Measurements from ENCODE around the gene PC.
"Not testable (repeated sequence)": the region's sequence is repeated elsewhere in the genome, so short reads cannot be mapped to it uniquely, and the experiment has no call there.

PC gene

DNA sequence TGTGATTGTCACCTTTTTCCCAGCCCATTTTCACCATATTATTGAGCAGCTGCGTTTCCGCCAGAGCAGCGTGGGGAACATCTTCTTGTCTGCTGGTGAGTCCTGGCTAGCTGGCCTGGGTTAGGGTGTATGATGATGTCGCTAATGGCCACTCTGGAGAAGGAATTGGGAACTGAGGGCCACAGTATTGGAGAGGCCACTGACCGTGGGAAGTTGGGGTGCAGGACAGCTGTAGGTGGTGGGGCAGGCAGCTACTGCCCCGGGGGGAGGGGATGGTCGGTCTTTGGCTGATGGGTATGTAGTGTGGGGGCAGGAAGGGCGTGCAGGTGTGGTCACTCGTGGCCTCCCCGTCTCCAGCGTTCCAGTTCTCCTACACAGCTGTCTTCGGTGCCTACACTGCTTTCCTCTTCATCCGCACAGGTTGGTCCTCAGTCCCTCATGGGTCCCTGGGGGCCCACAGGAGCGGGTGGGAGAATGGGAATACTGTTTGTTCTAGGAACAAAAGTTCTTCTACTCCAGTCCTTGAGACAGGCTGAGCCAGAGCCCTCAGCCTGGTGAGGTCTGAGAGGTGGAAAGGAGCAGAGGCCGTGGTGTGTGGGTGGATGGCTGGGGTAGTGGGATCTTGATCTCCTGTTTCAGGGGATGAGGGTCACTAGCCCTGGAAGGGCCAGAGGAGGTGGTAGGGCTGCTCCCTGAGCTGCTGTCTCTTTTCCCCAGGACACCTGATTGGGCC is 112.9 kb downstream of the PC start:
- DNase-seq (ENCODE audit: low read depth in 2 of 3, low spot score in 1 of 3): no peak

DNA sequence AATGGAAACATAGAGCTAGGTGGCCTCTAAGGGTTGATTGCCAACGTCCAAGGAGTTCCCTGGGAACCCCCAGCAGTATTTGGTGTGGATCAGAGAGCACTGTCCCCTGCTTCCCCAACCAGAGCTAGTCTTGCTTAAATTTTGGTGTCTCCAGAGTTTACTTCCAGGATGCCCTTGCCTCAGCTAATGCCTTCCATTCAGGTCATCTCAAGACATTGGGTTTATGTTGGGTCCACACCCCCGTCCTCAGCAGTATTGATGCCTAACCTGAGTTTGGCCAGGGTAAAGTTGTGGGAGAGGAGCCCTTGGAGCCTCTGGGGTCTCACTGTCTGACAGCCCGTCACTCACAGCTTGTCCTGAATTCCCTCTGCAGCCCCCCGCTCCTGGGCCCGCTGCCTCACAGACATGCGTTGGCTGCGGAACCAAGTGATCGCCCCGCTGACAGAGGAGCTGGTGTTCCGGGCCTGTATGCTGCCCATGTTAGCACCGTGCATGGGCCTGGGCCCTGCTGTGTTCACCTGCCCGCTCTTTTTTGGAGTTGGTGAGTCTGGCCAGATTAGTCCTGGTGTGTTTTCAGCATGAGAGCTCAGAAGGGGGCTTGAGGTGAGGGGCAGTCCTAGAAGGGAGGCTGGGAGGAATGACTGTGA is 113.6 kb downstream of the PC start:
- DNase-seq (ENCODE audit: low read depth in 2 of 3, low spot score in 1 of 3): no peak

DNA sequence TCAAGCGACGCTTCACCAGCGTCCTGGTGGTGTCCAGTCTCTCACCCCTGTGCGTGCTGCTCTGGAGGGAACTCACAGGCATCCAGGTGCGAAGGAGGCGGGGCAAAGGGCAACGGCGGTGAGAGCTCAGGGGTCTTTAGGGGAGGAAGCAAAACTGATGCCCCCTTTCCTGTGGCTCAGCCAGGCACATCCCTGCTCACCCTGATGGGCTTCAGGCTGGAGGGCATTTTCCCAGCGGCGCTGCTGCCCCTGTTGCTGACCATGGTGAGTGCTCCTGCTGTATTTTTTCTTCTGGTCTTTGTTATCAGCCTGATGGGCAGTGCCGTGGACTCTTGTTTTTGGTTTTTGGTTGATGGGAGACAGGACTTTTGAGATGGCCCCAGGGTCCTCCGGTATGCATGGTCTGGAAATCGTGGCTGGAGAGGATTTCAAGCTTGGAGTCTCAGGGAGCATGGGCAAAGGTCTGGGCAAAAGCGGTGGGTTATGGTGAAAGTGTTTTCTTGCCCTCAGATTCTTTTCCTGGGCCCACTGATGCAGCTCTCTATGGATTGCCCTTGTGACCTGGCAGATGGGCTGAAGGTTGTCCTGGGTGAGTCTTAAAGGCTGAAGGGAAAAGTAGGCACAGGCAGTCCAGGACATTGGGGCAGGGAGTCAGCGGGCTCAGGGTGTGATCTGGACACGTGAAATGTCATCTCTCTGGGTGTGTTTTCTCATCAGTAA is 114.2 kb downstream of the PC start:
- no peak for DNase-seq (ENCODE audit: low read depth in 2 of 3, low spot score in 1 of 3)

DNA sequence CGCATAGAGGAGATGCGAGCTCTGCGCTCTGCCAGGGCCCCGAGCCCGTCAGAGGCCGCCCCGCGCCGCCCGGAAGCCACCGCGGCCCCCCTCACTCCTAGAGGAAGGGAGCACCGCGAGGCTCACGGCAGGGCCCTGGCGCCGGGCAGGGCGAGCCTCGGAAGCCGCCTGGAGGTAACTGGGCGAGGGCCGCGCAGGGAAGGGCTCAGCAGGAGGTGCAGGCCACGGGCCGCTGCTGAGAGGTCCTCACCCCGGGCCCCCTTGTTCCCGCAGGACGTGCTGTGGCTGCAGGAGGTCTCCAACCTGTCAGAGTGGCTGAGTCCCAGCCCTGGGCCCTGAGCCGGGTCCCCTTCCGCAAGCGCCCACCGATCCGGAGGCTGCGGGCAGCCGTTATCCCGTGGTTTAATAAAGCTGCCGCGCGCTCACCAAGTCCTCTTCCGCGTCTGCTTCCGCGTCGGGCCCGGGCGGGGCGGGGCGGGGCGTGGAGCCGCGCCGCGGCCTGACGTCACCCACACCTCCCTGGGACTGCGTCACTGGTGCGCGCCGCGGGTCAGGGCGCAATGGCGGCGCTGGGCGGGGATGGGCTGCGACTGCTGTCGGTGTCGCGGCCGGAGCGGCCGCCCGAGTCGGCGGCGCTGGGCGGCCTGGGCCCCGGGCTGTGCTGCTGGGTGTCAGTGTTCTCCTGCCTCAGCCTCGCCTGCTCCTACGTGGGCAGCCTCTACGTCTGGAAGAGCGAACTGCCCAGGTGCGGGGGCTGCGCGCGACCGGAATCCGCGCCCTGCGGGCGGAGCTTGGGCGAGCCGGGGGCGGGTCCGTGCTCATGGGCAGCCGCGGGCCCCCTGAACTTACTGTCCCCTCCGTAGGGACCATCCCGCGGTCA is 115.0 kb downstream of the PC start, which contains the start of gene RCE1:
Gene RCE1 (plus strand): TSS at position 546 of the 880 bp plus-strand sequence. CDS start 15 bp downstream, at position 561.
- DNase-seq (ENCODE audit: low read depth in 2 of 3, low spot score in 1 of 3): peak; percentile 77 to 88 (median 79)

DNA sequence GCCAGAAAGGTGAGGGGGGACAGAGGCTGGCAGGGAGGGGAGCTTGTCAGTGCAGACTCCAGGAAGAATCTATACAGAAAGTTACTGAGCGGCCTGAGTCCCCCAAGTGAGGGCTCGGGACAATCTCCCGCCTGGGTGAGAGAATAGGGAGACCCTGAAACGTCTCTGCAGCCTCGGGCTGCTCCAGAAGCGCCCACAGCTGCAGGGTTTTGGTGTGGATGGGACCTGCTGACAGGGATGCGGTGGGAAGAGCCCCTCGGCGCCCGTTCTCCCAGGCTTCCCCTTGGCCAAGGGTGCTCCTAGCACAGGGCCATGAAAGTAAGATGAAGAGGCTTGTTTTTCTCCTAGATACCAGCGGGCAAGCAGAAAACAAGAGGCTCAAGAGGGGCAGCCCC is 115.7 kb downstream of the PC start:
- DNase-seq (ENCODE audit: low read depth in 2 of 3, low spot score in 1 of 3): no peak

DNA sequence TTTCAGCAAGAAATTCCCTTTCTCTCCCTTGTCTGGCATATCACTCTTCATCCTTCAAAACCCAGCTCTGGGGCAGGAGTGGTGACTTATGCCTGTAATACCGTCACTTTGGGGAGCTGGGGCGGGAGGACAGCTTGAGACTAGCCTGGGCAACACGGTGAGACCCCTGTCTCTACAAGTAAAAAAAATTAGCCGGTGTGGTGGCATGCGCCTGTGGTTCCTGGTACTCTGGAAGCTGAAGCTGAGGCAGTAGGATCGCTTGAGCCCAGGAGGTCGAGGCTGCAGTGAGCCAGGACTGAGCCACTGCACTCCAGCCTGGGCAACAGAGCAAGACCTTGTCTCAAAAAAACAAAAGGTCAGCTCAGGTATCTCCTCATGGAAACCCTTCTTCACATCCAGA is 116.3 kb downstream of the PC start:
- DNase-seq (ENCODE audit: low read depth in 2 of 3, low spot score in 1 of 3): no peak

DNA sequence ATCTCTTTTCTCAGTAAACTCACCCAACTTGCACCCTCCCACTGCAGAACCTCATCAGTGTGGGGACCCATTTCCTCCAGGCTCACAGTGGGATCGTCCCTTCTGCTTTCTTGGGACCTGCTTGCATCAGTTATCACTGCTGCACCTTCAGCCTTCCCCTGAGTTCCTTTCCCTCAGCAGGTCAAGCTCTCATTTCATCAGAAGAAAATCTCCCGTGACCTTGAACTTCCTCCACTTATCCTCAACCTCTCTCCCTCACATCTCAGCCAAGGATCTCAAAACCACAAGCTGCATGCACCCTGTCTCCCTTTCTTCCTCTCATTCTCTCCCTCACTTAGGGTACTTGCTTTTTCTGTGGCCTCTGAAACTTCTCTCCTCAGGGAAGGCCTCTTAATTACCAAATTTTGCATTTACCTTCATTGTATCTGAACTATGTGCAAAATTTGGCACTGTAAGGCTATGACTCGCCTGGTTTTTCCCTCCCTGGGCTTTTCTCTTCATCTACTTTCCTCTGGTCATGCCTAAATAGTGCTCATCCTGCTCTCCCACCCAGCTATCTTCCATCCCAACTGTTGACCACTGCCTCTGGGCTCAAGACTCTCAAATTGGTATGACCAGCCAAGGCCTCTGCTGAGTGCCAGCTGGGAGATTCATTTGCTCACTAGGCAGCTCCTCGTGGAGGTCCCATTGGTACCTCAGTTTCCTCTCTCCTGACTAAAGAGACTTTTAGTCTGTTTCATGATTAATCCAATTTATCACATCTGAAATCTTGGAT is 117.7 kb downstream of the PC start:
- DNase-seq (ENCODE audit: low read depth in 2 of 3, low spot score in 1 of 3): no peak

DNA sequence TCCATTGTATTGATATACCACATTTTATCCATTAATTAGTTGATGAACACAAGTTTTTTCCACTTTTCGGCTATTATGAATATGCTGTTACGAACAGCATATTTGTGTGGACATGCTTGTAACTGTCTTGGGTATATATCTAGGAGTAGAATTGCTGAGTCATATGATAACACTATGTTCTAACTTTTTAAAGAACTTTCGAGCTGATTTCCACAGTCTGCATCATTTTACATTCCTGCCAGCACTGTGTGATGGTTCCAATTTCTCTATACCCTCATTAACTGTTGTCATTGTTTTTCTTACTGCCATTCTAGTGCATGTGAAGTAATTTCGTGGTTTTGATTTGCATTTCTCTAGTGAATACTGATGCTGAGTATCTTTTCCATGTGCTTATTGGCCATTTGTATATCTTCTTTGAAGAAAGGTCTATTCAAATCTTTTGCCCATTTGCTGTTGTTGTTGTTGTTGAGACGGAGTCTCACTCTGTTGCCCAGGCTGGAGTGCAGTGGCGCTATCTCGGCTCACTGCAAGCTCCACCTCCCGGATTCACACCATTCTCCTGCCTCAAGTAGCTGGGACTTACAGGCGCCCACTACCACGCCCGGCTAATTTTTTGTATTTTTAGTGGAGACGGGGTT is 122.3 kb downstream of the PC start:
- DNase-seq (ENCODE audit: low read depth in 2 of 3, low spot score in 1 of 3): no peak

DNA sequence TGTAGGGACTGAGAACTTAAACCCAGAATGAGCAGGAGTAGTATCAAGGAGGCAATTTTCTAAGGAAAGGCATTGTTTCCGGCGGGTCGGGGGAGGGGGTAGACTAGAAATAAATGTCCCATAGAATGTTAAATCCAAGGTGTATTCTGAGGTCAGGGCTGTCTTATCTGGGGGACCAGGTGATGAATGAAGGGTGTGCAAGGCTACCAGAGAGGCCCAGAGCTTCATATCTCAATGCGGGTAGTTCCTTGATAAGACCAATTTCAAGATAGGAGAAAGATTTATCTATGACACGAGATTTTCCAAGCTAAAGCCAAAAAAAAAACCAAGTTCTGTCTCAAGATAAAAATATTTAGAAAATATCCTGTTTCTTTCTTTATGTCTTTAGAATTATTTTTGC is 123.2 kb downstream of the PC start:
- DNase-seq (ENCODE audit: low read depth in 2 of 3, low spot score in 1 of 3): no peak

DNA sequence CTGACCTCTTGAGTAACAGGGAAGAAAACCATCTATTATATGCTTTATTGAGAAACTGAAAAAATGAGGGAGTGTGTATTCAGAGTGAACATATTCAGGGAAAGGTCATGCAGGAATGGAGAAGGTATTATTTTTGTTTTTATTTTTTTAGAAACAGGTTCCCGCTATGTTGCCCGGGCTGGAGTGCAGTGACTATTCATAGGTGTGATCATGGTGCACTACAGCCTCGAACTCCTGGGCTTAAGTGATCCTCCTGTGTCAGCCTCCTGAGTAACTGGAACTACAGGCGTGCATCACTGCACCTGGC is 123.7 kb downstream of the PC start:
- DNase-seq (ENCODE audit: low read depth in 2 of 3, low spot score in 1 of 3): no peak

DNA sequence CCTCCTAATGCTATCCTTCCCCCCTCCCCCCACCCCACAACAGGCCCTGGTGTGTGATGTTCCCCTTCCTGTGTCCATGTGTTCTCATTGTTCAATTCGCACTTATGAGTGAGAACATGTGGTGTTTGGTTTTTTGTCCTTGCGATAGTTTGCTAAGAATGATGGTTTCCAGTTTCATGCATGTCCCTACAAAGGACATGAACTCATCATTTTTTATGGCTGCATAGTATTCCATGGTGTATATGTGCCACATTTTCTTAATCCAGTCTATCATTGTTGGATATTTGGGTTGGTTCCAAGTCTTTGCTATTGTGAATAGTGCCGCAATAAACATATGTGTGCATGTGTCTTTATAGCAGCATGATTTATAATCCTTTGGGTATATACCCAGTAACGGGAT is 133.6 kb downstream of the PC start:
- not testable (repeated sequence) for DNase-seq (ENCODE audit: low read depth in 2 of 3, low spot score in 1 of 3)

DNA sequence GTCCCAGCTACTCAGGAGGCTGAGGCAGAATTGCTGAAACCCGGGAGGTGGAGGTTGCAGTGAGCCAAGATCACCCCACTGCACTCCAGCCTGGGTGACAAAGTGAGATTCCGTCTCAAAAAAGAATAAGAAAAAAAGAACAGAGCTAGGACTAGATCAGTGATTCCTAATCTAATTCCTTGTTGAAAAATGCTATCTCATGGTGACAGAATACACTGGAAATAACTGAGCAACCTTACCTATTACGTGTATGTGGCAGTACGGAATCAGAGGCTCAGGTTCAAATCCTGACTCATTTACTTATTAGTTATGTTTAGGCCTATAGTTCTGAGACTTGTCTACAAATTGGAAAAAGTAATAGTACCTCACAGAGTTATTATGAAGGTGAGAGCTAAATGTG is 134.5 kb downstream of the PC start:
- DNase-seq (ENCODE audit: low read depth in 2 of 3, low spot score in 1 of 3): no peak

DNA sequence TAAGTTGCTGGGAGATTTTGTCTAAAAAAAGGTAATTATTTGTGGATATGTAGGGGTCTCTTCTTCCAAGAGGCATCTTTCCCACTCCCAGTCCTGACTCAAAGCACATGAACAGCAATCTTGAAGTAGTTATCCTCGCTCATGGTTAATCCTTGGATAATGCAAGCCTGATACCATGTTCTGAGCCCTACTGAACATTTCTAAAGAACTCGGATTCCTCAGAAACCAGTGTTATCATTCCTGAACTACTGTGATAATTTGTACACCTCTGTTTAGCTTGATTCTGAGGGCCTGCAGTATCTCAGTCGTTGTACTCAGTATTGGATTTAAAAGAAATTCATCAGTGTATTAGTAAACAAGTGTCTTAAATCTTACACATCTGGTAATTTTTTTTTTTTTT is 137.3 kb downstream of the PC start:
- no peak for DNase-seq (ENCODE audit: low read depth in 2 of 3, low spot score in 1 of 3)

DNA sequence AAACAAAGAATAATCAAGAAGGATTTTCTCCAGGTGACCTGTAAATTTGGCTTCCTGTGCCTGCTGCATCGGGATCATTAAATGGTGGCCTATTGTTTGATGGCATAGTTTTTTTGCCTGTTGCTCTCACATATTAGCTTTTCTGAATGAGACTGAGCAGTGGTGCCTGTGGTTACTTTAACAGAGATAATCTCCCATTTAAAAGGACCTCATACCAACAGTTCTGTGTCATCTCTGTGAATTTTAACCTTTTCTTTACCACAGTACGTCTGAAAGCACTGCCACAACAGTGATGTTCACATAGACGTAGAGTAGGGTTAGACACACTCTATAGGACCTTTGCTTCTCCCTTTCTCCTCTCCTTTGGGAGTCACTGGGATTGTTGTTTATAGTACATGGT is 137.8 kb downstream of the PC start:
- DNase-seq (ENCODE audit: low read depth in 2 of 3, low spot score in 1 of 3): no peak

DNA sequence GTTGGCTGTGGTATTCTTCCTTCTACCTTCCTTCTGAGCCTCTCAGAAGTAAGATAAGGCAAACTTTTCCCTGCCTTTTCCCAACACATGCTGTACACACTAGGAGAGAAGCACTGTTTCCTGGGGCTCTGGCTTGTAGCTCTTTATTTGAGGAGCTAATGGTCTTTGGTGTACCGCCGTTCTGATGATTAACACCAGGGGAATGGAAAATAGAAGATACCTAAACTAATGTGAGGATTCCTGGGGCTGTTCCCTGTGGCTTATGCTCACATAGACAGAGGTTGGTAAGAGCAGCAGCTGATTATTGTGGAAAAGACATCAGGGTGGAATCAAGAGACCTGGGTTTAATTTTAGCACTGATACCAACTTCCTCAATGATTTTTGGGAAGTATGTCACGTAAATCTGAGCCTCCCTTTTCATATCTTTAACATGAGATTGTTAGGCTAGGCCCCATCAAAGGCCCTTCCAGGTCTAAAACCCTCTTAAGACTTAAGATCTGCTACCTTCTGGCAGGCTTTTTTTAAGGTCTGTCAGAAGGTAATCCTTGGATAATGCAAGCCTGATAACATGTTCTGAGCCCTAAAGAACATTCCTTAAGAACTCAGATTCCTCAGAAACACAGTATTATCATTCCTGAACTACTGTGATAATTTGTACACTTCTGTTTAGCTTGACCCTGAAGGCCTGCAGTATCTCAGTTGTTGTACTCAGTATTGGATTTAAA is 139.8 kb downstream of the PC start:
- DNase-seq (ENCODE audit: low read depth in 2 of 3, low spot score in 1 of 3): no peak

DNA sequence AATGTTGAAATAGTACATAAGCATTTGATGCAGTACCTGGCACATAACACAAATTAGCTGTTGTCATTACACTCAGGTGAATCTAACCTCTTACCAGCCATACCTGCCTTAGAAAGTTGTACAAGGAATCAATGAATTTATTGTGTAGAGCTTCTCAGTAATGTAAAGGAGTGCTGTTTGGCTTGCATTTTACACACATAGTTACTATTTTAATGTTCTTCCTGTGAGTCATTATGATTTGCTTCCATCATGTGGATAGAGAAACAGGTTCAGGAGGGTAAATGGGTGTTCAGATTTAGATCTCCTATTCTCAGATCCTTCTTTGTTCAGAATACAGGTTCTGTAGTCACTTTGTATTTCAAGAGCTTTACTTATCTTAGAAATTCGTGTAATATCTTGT is 142.5 kb downstream of the PC start:
- no peak for DNase-seq (ENCODE audit: low read depth in 2 of 3, low spot score in 1 of 3)

DNA sequence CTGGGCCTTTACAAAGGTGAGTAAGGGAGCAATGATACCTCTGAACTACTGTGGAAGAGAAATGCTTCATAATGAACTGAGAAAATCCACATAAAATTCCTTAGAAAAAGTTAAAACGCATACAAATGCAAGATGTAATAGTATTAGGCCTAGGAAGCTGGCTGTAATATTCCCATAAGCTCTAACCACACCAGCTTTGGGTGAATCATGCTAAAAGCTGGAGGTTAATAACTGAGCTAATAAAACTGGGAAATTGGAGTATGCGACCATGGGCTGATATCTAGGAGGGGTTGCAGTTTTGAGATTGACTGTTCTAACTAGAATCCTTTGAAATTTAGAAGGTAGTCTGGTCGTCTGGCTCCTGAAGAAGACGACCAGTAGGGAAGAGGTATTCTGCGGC is 143.5 kb downstream of the PC start:
- no peak for DNase-seq (ENCODE audit: low read depth in 2 of 3, low spot score in 1 of 3)

DNA sequence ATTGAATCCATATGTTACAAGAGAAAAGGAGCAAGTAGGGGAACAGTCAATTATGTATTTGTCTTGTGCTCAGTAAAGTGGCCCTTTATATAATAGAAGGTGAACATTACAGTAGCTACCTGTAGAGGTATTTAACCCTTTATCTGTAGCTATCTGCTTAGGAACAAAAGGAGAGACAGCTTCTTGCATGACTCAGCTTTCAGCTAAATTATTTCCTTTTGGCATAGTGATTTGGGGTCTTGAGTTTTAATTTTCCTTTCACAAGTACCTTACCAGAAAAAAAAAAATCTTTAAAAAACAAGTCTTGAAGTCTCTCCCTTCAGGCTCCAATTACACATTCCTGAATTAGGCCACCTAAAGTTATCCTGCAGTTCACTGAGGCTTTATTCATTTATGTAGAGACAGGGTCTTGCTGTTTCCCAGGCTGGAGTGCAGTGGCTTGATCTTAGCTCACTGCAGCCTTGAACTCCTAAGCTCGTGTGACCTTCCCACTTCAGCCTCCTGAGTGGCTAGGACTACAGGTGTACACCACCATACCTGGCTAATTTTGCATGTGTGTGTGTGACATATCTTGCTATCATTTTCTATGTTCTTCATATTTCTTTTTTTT is 147.5 kb downstream of the PC start:
- no peak for DNase-seq (ENCODE audit: low read depth in 2 of 3, low spot score in 1 of 3)

DNA sequence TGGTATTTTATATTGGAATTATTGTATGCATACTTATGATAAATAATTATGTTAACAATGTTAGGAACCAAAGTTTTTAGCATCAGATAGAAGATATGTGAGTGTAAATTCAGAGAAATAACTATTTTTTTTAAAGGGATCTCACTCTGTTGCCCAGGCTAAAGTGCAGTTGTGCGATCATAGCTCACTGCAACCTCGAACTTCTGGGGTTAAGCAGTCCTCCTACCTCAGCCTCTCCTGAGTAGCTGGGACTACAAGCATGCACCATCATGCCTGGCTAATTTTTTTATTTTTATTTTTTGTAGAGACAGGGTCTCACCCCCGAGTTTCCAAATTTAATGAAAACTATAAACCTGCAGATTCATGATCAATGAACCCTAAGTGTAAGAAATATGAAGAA is 148.6 kb downstream of the PC start:
- no peak for DNase-seq (ENCODE audit: low read depth in 2 of 3, low spot score in 1 of 3)
